Measurements from ENCODE around the gene TRIM71. TPM values are rescaled to one million over a fixed set of nuclear protein-coding genes. Genes with fewer than 3 reads are reported as not detected.
"Not testable (repeated sequence)": the region's sequence is repeated elsewhere in the genome, so short reads cannot be mapped to it uniquely, and the experiment has no call there.

TRIM71 gene
- total and polyA plus RNA-seq, 2 donors (not counting 1 experiment from before 2014, with no cell fraction given): not detected

DNA sequence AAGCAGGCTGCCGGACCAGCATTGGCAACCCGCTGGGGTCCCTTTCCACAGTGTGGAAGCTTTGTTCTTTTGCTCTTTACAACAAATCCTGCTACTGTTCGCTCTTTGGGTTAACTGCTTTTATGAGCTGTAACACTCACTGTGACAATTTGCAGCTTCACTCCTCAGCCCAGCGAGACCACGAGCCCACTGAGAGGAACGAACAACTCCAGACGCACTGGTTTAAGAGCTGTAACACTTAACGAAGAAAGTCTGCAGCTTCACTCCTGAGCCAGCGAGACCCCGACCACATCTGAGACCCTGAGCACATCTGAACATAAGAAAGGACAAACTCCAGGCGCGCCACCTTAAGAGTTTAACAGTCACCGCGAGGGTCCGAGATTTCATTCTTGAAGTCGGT, 122.9 kb downstream of the TRIM71 start:
- Mint-ChIP-seq H3K27me3 (no peaks in the 10 kb centered on the region), H3K4me1 (no peaks in the 10 kb centered on the region), H3K9me3 (ENCODE audit: insufficient read depth) (no peaks in the 10 kb centered on the region), H3K4me3 (no peak overlapping the region), H3K27ac (no peak overlapping the region)
- CTCF ChIA-PET: interaction anchor here (1.3 kb wide), 1 partner anchor 432 kb away, joined by 4 read pairs; no protein-coding TSS in a partner anchor
- TF ChIP-seq CTCF (IDR thresholded peaks at IDR 0.05): no peak
- no peak for TF ChIP-seq EZH2 (IDR thresholded peaks at IDR 0.05; ENCODE audit: borderline replicate concordance, insufficient read depth, low read depth, low read length, poor library complexity, severe bottlenecking)
- Histone ChIP-seq H3K4me1 (ENCODE audit: control insufficient read depth in 2 of 2, insufficient read depth in 2 of 2, low read length in 2 of 2) (no peaks in the 10 kb centered on the region), H3K9ac (ENCODE audit: low read length) (no peak overlapping the region), H2AFZ (ENCODE audit: insufficient read depth, low read depth, low read length, poor library complexity, severe bottlenecking) (no peak overlapping the region), H3K4me3 (ENCODE audit: control extremely low read depth in 1 of 5, extremely low read depth in 1 of 5, insufficient read depth in 1 of 5, low read depth in 2 of 5, low read length in 4 of 5) (no peak overlapping the region), H3K27me3 (replicated peaks in 1 of 4; ENCODE audit: control extremely low read depth in 1 of 4, control insufficient read depth in 3 of 4, insufficient read depth in 4 of 4, low read length in 3 of 4) (no peaks in the 10 kb centered on the region), H3K36me3 (replicated peaks in 1 of 2; ENCODE audit: control extremely low read depth in 1 of 2, control insufficient read depth in 1 of 2, extremely low read depth in 1 of 2, insufficient read depth in 2 of 2, low read length in 1 of 2) (no peaks in the 10 kb centered on the region), H3K27ac (ENCODE audit: low read length in 2 of 2) (no peak overlapping the region), H3K4me2 (replicated peaks; ENCODE audit: low read depth, low read length, poor library complexity, severe bottlenecking) (no peak overlapping the region), H4K20me1 (ENCODE audit: control insufficient read depth, insufficient read depth, low read length, poor library complexity, severe bottlenecking) (no peaks in the 10 kb centered on the region), H3K9me3 (ENCODE audit: control extremely low read depth in 1 of 3, control insufficient read depth in 2 of 3, insufficient read depth in 1 of 3, low read length in 2 of 3) (peaks cover 0 to 3% (median 0%) of the 10 kb centered on the region in 3 donors), H3K79me2 (ENCODE audit: control insufficient read depth, insufficient read depth, low read length) (no peaks in the 10 kb centered on the region)
- ATAC-seq (ENCODE audit: low read depth) (no peak), DNase-seq (no peak)
- intact Hi-C loops (cut with micrococcal nuclease): no loop called here
- POLR2A ChIA-PET: no interaction called here
- WGBS (ENCODE audit: insufficient coverage): over 99% methylated on average over 16 of the region's 16 CpGs

DNA sequence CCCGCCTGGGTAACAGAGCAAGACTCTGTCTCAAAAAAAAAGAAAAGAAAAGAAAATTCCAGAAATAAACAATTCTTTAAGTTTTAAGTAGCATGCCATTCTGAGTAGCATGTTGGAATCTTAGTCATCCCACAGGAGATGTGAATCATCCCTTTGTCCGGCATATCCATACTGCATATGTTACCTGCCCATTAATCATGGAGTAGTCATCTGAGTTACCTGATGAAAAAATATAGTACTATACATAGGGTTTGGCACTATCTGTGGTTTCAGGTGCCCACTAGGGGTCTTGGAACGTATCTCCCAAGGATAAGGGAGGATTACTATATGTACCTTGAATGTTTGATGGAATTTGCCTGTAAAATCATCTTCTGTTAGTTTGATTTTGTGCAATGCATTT, 127.3 kb downstream of the TRIM71 start:
- ATAC-seq (ENCODE audit: low read depth): no peak
- WGBS (ENCODE audit: insufficient coverage): no CpG with 5 or more reads among the region's 3 CpGs
- Histone ChIP-seq H3K4me2 (replicated peaks; ENCODE audit: low read depth, low read length, poor library complexity, severe bottlenecking) (no peak overlapping the region), H3K36me3 (replicated peaks in 1 of 2; ENCODE audit: control extremely low read depth in 1 of 2, control insufficient read depth in 1 of 2, extremely low read depth in 1 of 2, insufficient read depth in 2 of 2, low read length in 1 of 2) (no peaks in the 10 kb centered on the region), H3K4me1 (ENCODE audit: control insufficient read depth in 2 of 2, insufficient read depth in 2 of 2, low read length in 2 of 2) (peaks cover 0 to 6% of the 10 kb centered on the region in 2 donors), H3K27ac (ENCODE audit: low read length in 2 of 2) (no peak overlapping the region), H3K27me3 (replicated peaks in 1 of 4; ENCODE audit: control extremely low read depth in 1 of 4, control insufficient read depth in 3 of 4, insufficient read depth in 4 of 4, low read length in 3 of 4) (no peaks in the 10 kb centered on the region), H2AFZ (ENCODE audit: insufficient read depth, low read depth, low read length, poor library complexity, severe bottlenecking) (no peak overlapping the region), H4K20me1 (ENCODE audit: control insufficient read depth, insufficient read depth, low read length, poor library complexity, severe bottlenecking) (no peaks in the 10 kb centered on the region), H3K9ac (ENCODE audit: low read length) (no peak overlapping the region), H3K4me3 (ENCODE audit: control extremely low read depth in 1 of 5, extremely low read depth in 1 of 5, insufficient read depth in 1 of 5, low read depth in 2 of 5, low read length in 4 of 5) (no peak overlapping the region), H3K9me3 (ENCODE audit: control extremely low read depth in 1 of 3, control insufficient read depth in 2 of 3, insufficient read depth in 1 of 3, low read length in 2 of 3) (peaks cover 0 to 3% (median 0%) of the 10 kb centered on the region in 3 donors), H3K79me2 (ENCODE audit: control insufficient read depth, insufficient read depth, low read length) (no peaks in the 10 kb centered on the region)
- ChIA-PET POLR2A (no interaction called here), CTCF (interaction anchor here (6.6 kb wide), 1 partner anchor 128 kb away, joined by 132 read pairs; no protein-coding TSS in a partner anchor)
- H3K27ac Mint-ChIP-seq: no peak overlapping the region
- DNase-seq: no peak
- peaks cover 6% of the 10 kb centered on the region for H3K4me1 Mint-ChIP-seq
- H3K27me3 Mint-ChIP-seq: no peaks in the 10 kb centered on the region
- no peak overlapping the region for H3K4me3 Mint-ChIP-seq
- no peaks in the 10 kb centered on the region for H3K9me3 Mint-ChIP-seq (ENCODE audit: insufficient read depth)
- TF ChIP-seq CTCF (IDR thresholded peaks at IDR 0.05) (no peak), EZH2 (IDR thresholded peaks at IDR 0.05; ENCODE audit: borderline replicate concordance, insufficient read depth, low read depth, low read length, poor library complexity, severe bottlenecking) (no peak)
- intact Hi-C loops (cut with micrococcal nuclease): no loop called here

- 98% methylated on average over 7 of the region's 12 CpGs for WGBS (ENCODE audit: insufficient coverage)
- H4K20me1 ChIP-seq (ENCODE audit: control insufficient read depth, insufficient read depth, low read length, poor library complexity, severe bottlenecking); H3K27ac ChIP-seq (ENCODE audit: low read length in 2 of 2); H3K27me3 Mint-ChIP-seq; H3K9me3 Mint-ChIP-seq (ENCODE audit: insufficient read depth); POLR2A ChIA-PET; DNase-seq; H3K4me3 Mint-ChIP-seq; H3K79me2 ChIP-seq (ENCODE audit: control insufficient read depth, insufficient read depth, low read length); H2AFZ ChIP-seq (ENCODE audit: insufficient read depth, low read depth, low read length, poor library complexity, severe bottlenecking); ATAC-seq (ENCODE audit: low read depth); H3K27me3 ChIP-seq (replicated peaks in 1 of 4; ENCODE audit: control extremely low read depth in 1 of 4, control insufficient read depth in 3 of 4, insufficient read depth in 4 of 4, low read length in 3 of 4); H3K27ac Mint-ChIP-seq; intact Hi-C loops (cut with micrococcal nuclease); H3K36me3 ChIP-seq (replicated peaks in 1 of 2; ENCODE audit: control extremely low read depth in 1 of 2, control insufficient read depth in 1 of 2, extremely low read depth in 1 of 2, insufficient read depth in 2 of 2, low read length in 1 of 2); H3K4me1 Mint-ChIP-seq; H3K4me3 ChIP-seq (ENCODE audit: control extremely low read depth in 1 of 5, extremely low read depth in 1 of 5, insufficient read depth in 1 of 5, low read depth in 2 of 5, low read length in 4 of 5); H3K9me3 ChIP-seq (ENCODE audit: control extremely low read depth in 1 of 3, control insufficient read depth in 2 of 3, insufficient read depth in 1 of 3, low read length in 2 of 3); H3K4me2 ChIP-seq (replicated peaks; ENCODE audit: low read depth, low read length, poor library complexity, severe bottlenecking); H3K4me1 ChIP-seq (ENCODE audit: control insufficient read depth in 2 of 2, insufficient read depth in 2 of 2, low read length in 2 of 2); H3K9ac ChIP-seq (ENCODE audit: low read length): not testable (repeated sequence)
- CTCF ChIA-PET: interaction anchor here (6.0 to 6.6 kb wide), 2 partner anchors 127 to 427 kb away, joined by 85 to 132 read pairs; no protein-coding TSS in a partner anchor
Measured at GRCh38 chr3:32945598-32945997, 127.8 kb downstream of the TRIM71 start.
